Transverse colon (tissue), 4 donors: ENCODE data around the gene PSMF1. TPM values are rescaled to one million over a fixed set of nuclear protein-coding genes. Genes with fewer than 3 reads are reported as not detected.

Experiments
- DNase-seq: peaks from one replicate; pipeline ENCODE4 v3.0.0-alpha.2; 2019
- H3K27ac ChIP-seq, 4 donors: fragments of 200-600 bp; sonication (generic); 2 replicates each; pipeline ENCODE4 v1.5.1; 2016 to 2018; ENCODE audit warnings: inconsistent platforms in 4 of 4
- H3K27me3 ChIP-seq: fragments of 200-600 bp; sonication (generic); 2 replicates; pipeline ENCODE4 v1.5.1; 2017; ENCODE audit warnings: inconsistent platforms
- H3K36me3 ChIP-seq, 4 donors: fragments of 200-600 bp; sonication (generic); 2 replicates each; pipeline ENCODE4 v1.5.1; 2017 to 2019; ENCODE audit warnings: inconsistent platforms in 4 of 4
- H3K4me1 ChIP-seq, 4 donors: fragments of 200-600 bp; sonication (generic); 2 replicates each; pipeline ENCODE4 v1.5.1; 2017 to 2020; ENCODE audit warnings: inconsistent platforms in 4 of 4
- H3K4me3 ChIP-seq, 4 donors: fragments of 200-600 bp; sonication (generic); 1 replicate in 1 of 4; 2 replicates in 3 of 4; pipeline versions ENCODE4 v1.5.1 to v1.6.1; 2017 to 2019; ENCODE audit warnings: inconsistent platforms in 4 of 4
- H3K9me3 ChIP-seq, 2 donors: fragments of 200-600 bp; sonication (generic); 2 replicates each; pipeline ENCODE4 v1.5.1; 2017 to 2019; ENCODE audit warnings: inconsistent platforms in 2 of 2
- EP300 ChIP-seq: sonication (generic); formaldehyde crosslinking; IDR thresholded peaks from one replicate; pipeline ENCODE4 v1.6.1; 2017; ENCODE audit warnings: antibody characterized with exemption, low read depth
- POLR2A ChIP-seq: fragments of 450-650 bp; IDR thresholded peaks from one replicate; pipeline ENCODE4 v1.6.1; 2016; ENCODE audit warnings: antibody characterized with exemption, mild to moderate bottlenecking, moderate library complexity
- POLR2AphosphoS5 ChIP-seq, 3 donors: sonication (generic); formaldehyde crosslinking; IDR thresholded peaks; one replicate each; pipeline ENCODE4 v1.6.1; 2016; ENCODE audit warnings: antibody characterized with exemption in 3 of 3
- WGBS, 2 donors: methylation state at CpG; one replicate each; pipeline ENCODE4 v1.1.5; 2018; ENCODE audit warnings: low coverage in 1 of 2; 5-methylcytosine and 5-hydroxymethylcytosine counted together
- in situ Hi-C, 4 donors: fragments of 200-750 bp; cut with MboI; loops; one replicate each; pipeline versions ENCODE4 v1.15.0 to v1.15.1; 2017; ENCODE audit warnings: low sequenced_read_pairs in 3 of 4, low pct_ligation_motif_present in 1 of 4, low pct_unique_long_range_greater_than_20kb in 1 of 4
- intact Hi-C: fragments of 100-400 bp; cut with DNase I; formaldehyde crosslinking; loops from one replicate; pipeline ENCODE4 v1.15.1; 2023; ENCODE audit warnings: low total_unique reads
- total RNA-seq, 4 donors: library from RNA; depleted of rRNA; stranded (reverse); fragments of >200 nt; gene quantifications; one replicate each; pipeline ENCODE4 v1.1.0, GENCODE V29; 2016
- TF ChIP-seq, protein P1 (sequence below), 5 experiments: fragments of 200-600 bp in 3 of 5; fragments of 450-650 bp in 2 of 5; sonication (generic) in 3 of 5; IDR thresholded peaks; 1 replicate in 2 of 5; 2 replicates in 3 of 5; pipeline ENCODE4 v1.5.1; 2016 to 2017; ENCODE audit warnings: antibody characterized with exemption in 5 of 5, inconsistent platforms in 3 of 5, mild to moderate bottlenecking in 2 of 5, moderate library complexity in 1 of 5

Gene PSMF1
- total RNA-seq, 4 donors from 2014 or later, result 55.1 to 173 (median 120) TPM

DNA sequence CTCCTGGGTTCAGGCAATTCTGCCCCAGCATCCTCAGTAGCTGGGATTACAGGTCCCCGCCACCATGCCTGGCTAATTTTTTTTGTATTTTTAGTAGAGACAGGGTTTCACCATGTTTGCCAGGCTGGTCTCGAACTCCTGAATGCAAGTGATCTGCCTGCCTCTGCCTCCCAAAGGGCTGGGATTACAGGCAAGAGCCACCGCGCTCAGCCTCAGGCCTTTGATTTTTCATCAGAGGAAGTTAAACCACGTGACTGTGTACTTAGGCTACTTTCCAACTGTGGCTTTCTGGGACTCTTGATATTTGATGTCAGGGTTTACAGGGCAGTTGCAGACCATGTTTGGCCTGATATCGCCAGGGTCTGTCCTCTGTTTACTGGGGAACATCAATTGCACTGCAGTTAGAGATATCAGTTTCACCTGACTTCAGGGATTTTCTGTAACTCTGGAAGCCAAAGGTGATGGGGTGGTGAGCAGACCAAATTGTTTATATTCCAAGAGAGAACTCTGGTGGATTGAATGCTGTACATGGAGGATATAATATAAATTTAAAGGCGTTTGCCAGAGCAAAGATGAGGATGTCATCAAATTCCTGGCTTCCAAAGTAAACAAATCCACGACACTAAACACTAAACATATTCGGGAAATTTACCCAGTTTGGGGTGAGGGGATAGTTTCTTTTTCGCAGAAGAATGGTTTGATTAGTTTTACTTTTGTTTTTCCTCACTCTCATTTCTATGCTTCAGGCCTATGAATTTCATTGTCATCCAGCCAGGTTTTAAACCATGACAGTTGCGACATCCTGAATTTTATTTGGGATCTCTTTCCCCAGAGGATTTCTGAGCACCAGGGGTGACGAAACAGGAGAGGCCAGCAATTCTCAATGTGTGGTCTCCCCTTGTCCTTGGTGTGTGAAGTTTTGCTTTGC, 4.2 kb downstream of the PSMF1 start:
- Histone ChIP-seq H3K27ac (peak overlapping the region; percentile 44 to 65 (median 52)), H3K36me3 (peaks cover 0 to 27% (median 11%) of the 10 kb centered on the region in 4 donors), H3K9me3 (no peaks in the 10 kb centered on the region), H3K27me3 (no peaks in the 10 kb centered on the region), H3K4me1 (peaks cover 26 to 57% (median 33%) of the 10 kb centered on the region in 4 donors), H3K4me3 (peak overlapping the region in 1 of 4 donors; percentile 2)
- intact Hi-C loops (no loop called here), in situ Hi-C loops (loop anchor here (10.0 to 25.0 kb wide), 4 partner anchors 92 to 340 kb away; partner anchors contain the start of genes NSFL1C (in 2 of the 4) and FAM110A (in 1 of the 4))
- TF ChIP-seq, protein P1, sequence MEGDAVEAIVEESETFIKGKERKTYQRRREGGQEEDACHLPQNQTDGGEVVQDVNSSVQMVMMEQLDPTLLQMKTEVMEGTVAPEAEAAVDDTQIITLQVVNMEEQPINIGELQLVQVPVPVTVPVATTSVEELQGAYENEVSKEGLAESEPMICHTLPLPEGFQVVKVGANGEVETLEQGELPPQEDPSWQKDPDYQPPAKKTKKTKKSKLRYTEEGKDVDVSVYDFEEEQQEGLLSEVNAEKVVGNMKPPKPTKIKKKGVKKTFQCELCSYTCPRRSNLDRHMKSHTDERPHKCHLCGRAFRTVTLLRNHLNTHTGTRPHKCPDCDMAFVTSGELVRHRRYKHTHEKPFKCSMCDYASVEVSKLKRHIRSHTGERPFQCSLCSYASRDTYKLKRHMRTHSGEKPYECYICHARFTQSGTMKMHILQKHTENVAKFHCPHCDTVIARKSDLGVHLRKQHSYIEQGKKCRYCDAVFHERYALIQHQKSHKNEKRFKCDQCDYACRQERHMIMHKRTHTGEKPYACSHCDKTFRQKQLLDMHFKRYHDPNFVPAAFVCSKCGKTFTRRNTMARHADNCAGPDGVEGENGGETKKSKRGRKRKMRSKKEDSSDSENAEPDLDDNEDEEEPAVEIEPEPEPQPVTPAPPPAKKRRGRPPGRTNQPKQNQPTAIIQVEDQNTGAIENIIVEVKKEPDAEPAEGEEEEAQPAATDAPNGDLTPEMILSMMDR (IDR thresholded peaks at IDR 0.05), result no peak
- TF ChIP-seq POLR2AphosphoS5 (IDR thresholded peaks at IDR 0.05) (no peak), EP300 (no peak), POLR2A (no peak)
- DNase-seq, result peak; percentile 39
- WGBS, 2 donors, result 29% methylated on average over 6 to 12 of the region's 12 CpGs

DNA sequence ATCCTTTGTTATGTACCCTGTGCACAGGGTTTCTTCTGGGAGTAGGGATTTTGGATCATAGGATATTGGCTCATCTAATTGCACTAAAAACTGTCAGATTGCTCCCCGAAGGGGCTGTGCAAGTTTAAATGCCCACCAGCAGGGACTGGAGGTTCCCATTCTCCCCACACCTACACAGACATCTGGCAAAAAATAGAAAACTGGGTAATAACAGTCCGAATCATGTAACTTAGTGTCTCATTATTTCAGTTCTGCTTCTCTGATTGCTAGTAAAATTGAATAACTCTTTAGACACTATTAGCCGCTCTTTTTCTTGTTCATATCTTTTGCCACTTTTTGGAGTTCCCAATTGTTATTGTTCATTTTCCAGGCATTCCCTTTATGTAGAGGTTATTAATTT, 5.3 kb downstream of the PSMF1 start:
- no peaks in the 10 kb centered on the region for H3K27me3 ChIP-seq
- H3K4me3 ChIP-seq, result no peak overlapping the region
- 90 to 91% methylated on average over 3 of the region's 3 CpGs for WGBS, 2 donors
- H3K36me3 ChIP-seq, result peaks cover 0 to 36% (median 16%) of the 10 kb centered on the region in 4 donors
- in situ Hi-C loops (loop anchor here (10.0 to 25.0 kb wide), 4 partner anchors 91 to 339 kb away; partner anchors contain the start of genes NSFL1C (in 2 of the 4) and FAM110A (in 1 of the 4)), intact Hi-C loops (no loop called here)
- peak overlapping the region in 1 of 4 donors; percentile 65 for H3K27ac ChIP-seq
- peaks cover 23 to 52% (median 31%) of the 10 kb centered on the region in 4 donors for H3K4me1 ChIP-seq
- TF ChIP-seq POLR2A (no peak), EP300 (no peak), POLR2AphosphoS5 (IDR thresholded peaks at IDR 0.05) (no peak)
- TF ChIP-seq, protein P1 (IDR thresholded peaks at IDR 0.05), result no peak
- H3K9me3 ChIP-seq, result no peaks in the 10 kb centered on the region
- DNase-seq, result no peak

DNA sequence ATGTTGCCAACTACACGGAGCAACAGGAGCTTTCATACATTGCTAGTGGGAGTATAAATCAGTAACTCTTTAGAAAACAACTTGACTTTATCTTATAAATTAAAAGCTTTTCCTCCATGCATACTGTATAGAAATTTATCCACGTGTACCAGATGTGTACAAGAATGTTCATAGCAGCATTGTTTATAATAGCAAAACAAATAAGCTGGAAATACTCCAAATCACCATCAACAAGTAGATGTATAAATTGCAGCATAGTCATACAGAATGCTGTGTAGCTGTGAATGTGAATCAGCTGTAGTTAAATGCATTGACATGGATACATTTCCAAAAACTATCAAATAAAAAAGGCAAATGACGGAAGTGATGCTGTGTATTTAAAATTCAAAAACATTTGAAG, 6.0 kb downstream of the PSMF1 start:
- Histone ChIP-seq H3K27me3 (no peaks in the 10 kb centered on the region), H3K9me3 (no peaks in the 10 kb centered on the region), H3K4me1 (peaks cover 19 to 48% (median 27%) of the 10 kb centered on the region in 4 donors), H3K36me3 (peaks cover 0 to 41% (median 17%) of the 10 kb centered on the region in 4 donors), H3K27ac (no peak overlapping the region), H3K4me3 (no peak overlapping the region)
- DNase-seq, result no peak
- in situ Hi-C loops, result loop anchor here (10.0 to 25.0 kb wide), 4 partner anchors 90 to 338 kb away; partner anchors contain the start of genes NSFL1C (in 2 of the 4) and FAM110A (in 1 of the 4)
- intact Hi-C loops, result no loop called here
- WGBS, 2 donors, result 52 to 53% methylated on average over 3 of the region's 3 CpGs
- TF ChIP-seq, protein P1 (IDR thresholded peaks at IDR 0.05), result no peak
- TF ChIP-seq POLR2A (no peak), EP300 (no peak), POLR2AphosphoS5 (IDR thresholded peaks at IDR 0.05) (no peak)

DNA sequence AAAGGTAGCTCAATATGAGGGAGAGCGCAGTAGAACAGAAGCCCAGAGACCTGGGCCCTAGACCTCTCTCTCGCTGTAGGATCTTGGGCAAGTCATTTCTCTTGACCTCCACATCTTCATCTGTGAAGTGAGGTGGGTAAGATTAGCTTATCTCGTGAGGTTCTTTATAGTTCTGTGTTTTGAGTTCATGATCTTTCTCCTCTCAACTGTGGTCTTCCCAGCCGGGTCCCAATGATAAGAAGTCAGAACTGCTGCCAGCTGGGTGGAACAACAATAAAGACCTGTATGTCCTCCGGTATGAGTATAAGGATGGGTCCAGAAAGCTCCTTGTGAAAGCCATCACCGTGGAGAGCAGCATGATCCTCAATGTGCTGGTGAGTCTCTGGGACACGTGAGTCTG, 6.9 kb downstream of the PSMF1 start:
- intact Hi-C loops, result no loop called here
- peaks cover 0 to 49% (median 18%) of the 10 kb centered on the region in 4 donors for H3K36me3 ChIP-seq
- in situ Hi-C loops, result loop anchor here in 2 of 4 donors (10.0 to 25.0 kb wide), 2 partner anchors 90 to 337 kb away; partner anchors contain the start of gene NSFL1C (in 1 of the 2)

More for the DNA sequence above, 6.9 kb downstream of the PSMF1 start:
- TF ChIP-seq EP300, result no peak
- no peak for TF ChIP-seq POLR2A
- TF ChIP-seq, protein P1 (IDR thresholded peaks at IDR 0.05), result no peak
- TF ChIP-seq POLR2AphosphoS5 (IDR thresholded peaks at IDR 0.05), result no peak
- Histone ChIP-seq H3K27me3 (no peaks in the 10 kb centered on the region), H3K27ac (no peak overlapping the region), H3K4me3 (no peak overlapping the region), H3K4me1 (peaks cover 10 to 40% (median 19%) of the 10 kb centered on the region in 4 donors), H3K9me3 (no peaks in the 10 kb centered on the region)
- no peak for DNase-seq
- WGBS, 2 donors, result 90 to 94% methylated on average over 5 to 7 of the region's 7 CpGs
